ENCODE results near the gene PIK3R5.

The PIK3R5 gene

DNA sequence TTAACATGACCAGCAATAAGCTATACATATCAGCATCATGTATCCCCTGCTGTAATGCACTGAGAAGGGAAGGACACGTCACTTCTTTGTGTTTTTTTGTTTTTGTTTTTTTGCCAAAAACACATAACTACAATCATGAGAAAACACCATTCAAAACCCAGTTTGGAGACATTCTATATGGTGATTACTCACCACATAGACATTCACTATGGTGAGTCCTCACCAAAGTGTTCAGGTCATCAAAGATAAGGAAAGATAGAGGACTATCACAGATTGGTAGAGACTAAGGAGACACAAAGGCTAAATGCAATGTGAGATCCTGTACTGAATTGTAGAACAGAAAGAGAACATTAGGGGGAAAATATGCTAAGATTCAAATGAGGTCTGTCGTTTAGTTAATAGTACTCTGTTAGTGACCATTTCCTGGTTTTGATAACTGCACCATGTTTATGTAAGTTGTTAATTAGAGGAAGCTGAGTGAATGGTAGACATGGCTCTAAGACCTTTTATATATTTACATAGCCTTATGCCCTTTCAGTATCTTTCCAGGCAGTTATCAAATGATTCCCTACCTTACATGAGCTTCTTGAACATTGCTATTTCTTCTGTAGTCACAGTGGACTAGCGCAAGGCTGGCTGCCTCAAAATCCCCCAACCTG, 46.6 kb downstream of the PIK3R5 start:
- no peak for DNase-seq

DNA sequence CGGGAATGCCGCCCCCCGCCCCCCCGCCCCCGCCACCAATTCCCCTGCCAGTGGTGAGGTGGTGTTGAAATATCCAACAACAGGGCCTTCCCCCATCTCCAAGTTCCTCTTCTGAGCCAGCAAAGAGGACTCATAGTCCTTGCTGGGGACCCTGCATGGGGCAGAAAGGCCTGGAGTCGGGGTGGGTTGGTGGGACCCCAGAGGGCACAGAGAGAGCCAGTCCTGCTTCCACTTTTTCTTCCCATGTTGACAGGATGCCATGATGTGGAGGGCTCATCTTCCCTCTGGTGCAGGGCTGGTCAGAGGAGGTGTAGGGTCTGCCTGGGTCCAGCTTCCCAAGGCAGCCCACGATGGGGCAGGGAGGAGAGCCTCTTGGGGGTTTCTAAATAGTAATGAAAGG, 49.0 kb downstream of the PIK3R5 start:
- no peak for DNase-seq

DNA sequence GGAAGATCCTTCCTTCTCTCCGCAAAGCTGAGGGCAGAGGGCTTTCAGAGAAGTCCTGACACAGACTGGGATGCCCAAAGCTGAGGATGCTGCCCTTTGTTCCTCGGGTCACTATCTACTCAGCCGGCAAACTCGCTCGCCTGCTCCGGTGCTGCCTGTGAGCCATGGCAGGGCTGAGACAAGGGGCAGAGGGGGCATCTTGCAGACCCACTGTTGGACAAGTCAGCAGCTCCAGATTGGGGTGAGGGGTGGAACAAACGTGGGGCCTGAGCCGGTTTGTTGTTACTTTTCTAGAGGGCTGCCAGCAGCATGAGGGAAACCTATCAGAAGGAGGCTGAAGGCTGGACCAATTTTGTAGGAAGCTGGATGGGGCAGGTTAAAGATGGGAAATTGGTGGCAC, 51.0 kb downstream of the PIK3R5 start:
- DNase-seq, result no peak

DNA sequence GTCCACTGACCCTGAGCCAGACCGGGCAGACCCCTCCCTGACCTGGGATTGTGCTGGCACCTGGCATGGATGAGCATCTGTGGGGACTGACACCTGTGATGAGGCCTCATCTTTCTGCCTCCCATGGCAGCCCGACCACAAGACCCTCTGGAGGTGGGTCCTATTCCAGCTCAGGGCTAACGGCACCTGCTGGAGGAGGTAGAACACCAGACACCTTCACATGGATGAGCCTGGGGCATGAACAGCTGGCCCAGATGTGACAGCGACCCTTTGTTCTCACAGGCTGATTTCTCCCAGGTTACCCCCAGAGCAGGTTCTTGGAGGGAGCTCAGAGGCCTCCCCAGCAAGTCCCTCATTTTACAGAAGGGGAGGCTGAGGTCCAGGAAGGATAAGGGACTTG, 51.6 kb downstream of the PIK3R5 start:
- no peak for DNase-seq

DNA sequence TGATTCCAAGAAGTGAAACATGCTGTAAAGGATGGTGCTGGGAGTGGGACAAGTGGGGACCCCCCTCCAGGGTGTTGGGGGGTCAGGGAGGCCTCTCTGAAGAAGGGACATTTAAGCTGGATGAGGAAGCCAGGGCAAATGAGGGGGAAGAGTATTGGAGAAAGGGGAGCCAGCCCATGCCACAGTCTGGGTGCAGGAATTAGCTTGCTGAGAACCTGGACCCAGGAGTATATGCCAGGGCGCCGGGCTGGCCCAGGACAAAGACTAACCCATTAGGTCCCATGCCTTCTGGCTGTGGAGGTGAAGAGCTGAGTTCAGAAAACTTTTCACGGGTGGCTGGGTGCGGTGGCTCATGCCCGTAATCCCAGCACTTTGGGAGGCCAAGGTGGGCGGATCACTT, 52.4 kb downstream of the PIK3R5 start:
- no peak for DNase-seq

DNA sequence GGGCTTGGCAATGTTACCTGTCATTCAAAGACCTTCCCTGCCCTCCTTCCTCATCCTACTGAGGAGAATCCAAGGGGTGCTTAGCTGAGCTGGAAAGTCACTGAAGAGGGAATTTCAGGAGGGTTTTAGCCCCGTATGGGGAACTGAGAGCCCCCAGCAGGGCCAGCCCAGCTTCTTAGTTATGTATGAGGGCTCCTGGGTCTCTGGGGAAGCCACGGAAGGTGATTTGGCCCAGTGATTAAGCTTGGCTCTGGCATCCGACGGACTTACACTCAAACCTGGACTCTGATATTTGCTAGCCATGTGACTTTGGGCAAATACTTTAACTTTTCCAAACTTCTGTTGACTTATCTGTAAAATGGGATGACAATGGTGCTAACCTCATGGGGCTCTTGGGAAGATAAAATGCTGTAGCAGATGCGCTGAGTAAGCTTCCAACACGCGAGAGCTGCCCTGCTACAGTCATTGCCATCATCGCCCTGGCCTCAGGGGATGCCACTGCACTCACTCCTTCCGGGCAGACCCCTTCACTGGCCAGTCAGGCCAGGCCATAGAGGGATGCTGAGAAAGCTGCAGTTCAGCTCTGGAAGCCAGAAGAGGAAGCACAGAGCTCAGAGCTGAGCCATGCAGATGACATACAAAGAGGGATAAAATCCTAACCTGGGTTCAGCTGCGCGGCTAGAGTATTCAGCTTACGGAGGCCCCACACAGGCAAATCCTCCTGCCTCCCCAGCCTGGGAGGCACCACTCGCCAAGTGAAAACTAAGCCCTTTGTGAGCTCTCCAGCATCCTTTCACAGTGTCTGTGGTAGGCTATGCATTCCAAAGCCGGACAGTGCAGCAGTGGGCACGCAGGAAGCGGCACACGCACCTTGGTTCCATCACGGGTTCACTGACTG, 53.2 kb downstream of the PIK3R5 start:
- no peak for DNase-seq

DNA sequence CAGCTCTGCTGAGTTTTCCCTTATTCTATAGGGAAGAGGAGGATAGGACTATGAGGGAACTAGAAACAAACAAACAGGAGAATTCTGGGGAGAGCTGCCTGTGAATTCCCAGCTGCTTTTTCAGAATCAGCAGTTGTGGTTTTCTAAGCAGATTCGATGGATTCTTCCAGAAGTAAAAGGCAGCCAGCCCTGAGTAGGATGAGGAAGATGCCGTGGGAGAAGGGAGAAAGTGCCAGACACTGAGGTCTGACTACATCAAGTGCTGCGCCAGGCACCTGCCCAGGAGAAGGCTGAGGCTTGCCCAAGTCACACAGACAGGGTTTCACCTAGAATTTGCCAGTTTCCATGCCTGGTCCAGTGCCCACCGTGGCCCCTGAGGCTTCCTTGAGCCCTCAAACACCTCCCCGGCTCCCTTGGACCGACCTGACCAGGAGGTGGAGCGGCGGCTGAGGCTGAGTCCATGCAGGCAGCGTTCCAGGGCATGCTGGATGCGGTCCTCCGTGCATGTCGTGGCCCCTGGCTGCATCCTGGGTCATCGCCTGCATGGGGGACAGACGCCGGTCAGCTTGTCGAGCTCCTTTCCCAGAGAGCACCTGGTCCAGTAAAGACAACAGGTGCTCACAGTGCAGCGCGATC, 54.4 kb downstream of the PIK3R5 start:
- DNase-seq, result no peak

DNA sequence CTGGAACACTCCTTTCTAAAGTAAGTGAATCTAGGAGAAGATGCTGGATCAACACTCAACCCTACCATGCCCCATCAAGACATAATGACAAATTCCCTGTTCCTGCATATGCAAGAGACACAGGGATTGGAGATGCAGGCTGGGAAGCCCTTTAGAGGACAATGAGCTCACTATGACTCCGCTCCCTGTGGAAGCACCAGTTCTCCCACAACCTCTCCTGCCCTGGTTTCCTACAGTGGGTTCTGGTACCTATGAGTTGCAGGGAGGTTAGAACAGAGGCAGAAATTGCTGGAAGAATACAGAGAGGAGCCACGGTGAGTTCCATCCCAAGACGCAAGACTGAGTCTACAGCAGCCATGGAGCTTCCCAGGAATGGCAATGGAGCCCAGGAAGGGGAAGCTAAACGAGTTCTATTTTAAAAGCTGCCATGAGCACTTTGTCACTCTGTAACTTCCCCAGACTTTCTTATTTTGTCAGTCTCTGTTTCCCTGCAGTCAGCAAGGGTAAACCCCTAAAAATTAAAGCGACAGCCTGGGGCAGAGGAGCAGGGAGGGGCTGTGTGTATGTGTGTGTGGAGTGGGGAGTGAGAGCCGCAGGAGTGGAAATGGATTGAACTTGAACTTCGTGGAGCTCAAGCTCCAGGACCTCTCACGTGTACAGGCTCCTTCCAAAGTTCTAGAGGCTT, 55.8 kb downstream of the PIK3R5 start:
- DNase-seq, result no peak

DNA sequence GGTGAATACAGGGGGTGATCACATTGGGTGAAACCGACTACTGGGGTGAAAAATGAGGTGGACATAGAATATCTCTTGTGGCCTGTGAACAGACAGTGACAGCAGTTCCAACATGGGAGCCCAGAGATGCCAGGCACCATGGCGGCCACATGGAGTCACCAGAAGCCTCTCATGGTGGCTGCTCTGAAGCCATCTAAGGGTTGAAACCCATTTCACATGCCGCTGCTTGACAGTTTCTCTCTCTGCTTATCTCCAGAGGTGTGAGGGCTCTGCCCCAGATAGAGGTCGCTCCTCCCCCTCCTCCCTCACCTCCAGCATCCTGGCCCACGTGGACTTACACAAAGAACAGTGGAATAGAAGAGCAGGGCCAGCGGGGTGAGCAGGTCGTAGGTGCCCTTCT, 60.2 kb downstream of the PIK3R5 start:
- DNase-seq, result no peak

DNA sequence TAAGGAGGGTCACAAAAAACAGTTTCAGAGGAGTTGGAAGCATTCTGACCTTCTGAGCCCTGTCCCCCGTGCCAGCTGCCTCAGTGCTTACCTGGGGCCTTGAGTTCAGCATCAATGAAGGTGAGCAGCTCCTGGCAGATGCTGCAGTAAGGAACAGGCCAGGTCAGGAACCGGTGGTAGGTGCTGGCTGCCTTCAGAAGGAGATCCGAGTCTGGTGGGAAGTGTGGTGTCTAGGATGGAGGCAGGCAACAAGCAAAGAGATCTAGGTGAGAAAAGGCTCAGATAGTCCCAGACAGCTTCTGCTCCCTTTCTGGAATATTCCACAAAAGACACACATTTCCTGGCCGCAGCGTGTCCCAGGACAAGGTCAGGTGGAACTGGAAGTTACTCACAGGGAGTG, 60.8 kb downstream of the PIK3R5 start:
- DNase-seq, result no peak

DNA sequence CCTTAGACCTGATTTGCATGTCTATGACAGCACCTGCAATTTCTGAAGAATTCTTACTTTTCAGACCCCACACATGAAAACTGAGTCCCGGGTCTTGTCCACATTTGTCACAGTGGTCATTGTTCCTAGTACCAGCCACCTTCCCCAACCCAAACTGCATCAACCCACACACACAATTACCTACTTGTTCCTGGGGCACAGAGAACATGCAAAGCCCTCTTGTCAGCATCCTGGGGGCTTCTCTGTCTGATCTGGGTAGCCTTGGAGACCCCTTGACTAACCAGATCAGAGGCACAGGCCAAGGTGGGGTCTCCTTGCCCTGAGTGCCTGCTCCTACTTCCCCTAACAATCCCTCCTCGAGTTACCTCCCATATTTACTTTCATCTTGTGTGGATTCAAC, 61.3 kb downstream of the PIK3R5 start:
- no peak for DNase-seq

DNA sequence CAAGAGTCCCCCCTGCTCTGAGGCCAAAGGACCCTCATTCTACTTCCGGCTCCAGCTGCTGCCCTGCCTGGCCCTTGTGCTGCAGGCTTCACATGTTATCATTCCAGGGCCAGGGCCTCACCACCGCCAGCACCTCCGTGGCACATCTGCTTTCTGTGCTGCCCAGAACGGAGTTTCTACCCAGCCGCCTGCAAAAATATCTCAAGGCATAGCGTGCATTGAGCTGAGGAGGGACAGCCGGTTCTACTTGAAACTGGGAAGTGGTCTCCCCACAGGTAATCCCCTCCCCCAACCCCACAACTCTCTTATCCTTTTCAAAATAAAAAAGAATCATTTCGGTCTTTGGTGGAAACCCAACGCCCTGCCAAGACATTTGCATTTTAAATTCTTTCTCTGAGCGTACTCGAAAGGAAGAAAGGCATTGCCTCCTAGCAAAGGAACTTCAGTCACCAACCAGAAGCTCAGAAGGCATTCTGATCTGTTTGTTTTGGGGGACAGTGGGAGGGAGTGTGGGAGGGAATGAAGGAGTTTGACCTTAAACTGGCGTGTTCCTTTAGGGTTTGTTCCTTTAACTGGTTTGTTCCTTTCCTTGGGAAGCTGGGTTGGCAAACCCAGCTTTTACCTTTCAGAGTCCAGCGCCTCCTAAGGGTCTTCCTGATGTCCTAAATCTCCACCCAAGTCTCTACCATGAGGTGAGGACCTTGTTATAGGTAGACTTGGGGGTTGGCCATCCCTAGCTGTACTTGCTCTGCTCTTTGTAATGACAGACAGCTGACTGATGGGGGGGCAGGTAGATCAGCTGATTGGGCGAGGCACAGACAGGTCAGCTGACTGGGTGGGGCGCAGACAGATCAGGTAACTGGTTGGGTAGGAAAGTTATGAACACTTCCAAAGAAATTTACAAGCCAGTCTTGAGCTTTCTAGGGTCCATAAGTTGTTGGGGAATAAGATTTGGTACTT, 64.6 kb downstream of the PIK3R5 start:
- DNase-seq, result no peak

DNA sequence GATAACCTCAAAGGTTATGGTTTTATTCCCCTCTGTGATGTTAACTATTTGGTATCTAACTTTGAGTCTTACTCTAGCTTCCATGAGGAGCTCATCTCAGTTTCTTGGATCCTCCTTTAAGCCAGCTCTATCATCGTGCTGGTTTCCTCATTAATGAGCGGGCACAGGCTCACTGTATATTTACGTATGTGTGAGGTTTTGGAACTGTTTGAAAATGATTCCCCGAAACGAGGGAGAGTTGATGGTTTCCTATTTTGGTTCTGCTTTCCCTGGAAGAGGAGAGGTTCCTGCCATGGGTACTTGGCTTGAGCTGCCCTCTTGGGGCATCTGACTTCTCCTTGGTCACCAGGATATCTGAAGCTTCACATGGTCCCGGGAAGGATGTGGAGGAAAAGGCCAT, 65.3 kb downstream of the PIK3R5 start:
- DNase-seq, result no peak

DNA sequence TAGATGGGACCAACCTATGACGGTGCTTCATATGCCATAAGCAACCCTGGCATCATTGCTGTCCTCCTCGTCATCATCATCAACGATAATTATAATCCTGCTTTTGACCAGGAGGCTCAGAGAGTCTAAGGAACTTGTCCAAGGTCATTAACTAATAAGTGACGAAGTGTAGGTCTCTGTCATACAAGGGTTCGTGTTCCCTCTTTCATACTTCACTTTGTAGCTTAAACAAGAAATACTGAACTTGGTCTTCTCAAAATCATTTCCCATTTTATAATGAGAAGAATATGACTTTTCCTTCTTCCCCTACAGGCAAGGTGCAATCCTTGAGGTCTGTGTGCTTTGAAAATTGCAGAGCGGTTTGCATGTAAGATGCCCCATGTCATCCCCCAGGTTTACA, 66.9 kb downstream of the PIK3R5 start:
- DNase-seq, result no peak

DNA sequence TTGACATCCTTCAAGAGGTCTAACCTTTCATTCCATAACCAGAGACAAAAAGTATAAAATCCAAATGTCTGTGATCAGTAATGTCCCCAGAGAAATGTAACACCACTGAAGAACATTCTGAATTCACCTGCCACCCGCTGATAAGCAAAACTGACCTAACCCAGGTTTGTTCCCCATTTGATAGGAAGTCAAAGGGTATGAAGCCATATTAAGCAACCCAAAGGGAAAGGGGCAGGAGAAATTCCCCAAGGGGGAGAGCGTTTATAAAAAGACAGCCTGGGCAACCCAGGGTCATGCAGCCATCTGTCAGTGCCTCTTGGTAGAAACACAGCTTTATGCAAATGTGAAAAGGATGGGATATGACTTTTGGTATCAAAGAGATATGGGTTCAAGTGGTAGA, 67.4 kb downstream of the PIK3R5 start:
- DNase-seq, result no peak

DNA sequence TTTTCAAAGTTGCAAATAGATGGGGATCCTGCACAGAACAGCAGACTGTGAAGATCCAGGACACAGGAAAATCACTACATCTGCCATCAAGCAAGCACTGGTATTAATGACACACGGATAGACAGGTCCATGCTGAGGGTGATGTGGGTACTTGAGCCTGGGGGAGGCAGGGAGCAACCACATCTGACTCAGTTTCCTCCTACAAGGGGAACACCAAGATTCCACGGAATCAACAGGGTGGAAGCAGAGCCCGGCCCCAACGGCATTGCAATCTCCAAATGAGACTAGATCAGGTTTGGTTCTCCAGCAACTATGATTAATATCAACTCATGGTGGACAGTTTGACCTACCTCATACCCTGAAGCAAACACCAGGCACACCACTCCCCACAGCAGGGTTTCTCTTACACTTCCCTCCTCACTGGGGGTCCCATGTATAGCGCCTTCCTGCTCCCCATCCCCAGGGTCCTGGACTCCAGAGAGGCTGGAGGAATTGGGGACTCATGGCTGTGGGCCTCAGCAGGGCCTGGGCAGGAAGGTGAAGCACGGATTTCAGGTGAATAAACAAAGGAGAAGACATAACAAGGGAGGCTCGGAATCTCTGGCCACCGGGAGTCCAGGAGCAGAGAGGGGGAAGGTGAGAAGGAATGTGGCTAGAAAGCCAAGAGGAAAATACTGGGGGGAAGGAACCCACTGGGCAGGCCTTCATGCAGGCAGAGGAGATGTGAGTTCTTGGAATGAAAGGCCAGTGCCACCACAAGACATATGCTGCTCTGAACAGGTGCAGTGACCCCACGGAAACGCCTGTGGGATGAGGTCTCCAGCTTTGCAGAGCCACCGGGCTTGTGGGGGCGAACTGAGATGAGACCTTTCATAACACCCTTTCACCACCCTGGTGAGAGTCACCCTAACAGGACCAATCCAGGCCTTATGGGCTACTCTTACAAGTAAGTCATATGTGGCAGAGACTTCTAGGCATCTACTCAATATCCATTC, 68.6 kb downstream of the PIK3R5 start:
- no peak for DNase-seq

DNA sequence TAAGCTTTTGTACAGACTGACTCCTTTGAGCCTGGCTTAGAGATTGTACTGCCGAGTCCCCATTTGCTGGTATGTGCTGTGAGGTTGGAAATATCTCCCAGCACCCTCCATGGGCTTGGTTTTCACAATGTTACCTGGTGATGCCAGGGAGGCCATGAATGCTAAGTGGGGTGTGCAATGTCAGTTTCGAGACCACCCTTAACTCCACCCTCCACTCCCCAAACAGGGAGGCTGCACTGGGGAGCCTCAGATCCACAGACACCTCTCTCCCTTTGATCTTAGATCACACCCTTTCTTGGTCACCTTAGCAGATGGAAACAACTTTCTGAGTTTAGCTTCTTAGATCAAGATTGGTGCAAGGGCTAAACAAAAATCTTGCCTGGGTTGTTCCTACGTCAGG, 69.4 kb downstream of the PIK3R5 start:
- no peak for DNase-seq

DNA sequence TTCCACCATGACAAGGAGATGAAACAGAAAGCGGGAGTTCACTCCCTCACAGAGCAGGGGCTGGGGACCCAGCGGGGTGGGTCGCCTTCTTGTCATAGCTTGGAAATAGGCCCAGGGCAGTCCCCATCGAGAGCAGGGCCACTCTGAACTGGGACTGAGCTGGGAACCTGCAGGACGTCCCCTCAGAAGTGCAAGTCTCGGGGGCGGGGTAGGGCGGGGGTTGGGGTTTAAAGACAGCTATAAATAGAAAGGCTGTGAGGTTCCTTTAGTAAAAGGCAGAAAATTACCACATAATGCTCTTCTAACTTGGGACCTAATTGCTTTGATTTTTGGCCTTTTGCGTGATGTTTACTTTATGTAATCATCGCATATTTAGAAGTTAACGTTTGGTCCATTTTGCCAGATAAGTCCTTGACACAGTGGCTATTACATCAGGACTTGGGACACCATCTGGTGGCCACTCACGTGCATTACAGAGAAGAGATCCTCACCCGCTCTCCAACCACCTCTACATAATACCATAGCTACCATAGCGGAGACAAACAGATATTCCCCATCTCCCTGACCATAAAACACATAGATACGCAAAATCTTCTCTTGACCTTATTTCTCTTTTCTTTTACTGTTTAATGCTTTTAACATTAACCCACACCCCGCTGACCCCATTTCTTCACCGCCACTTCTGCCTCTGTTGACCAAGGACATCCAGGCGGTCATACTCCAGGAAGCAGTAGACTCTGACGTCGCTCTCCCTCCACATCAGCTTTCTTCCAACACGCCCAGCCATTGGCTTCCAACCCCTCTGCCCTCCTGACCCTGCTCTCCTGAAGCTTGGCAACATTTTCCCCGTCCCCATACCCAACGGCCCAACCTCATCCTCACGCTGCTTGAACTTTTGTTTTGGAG, 70.6 kb downstream of the PIK3R5 start:
- peak in 1 of 4 experiments; percentile 9 for DNase-seq

DNA sequence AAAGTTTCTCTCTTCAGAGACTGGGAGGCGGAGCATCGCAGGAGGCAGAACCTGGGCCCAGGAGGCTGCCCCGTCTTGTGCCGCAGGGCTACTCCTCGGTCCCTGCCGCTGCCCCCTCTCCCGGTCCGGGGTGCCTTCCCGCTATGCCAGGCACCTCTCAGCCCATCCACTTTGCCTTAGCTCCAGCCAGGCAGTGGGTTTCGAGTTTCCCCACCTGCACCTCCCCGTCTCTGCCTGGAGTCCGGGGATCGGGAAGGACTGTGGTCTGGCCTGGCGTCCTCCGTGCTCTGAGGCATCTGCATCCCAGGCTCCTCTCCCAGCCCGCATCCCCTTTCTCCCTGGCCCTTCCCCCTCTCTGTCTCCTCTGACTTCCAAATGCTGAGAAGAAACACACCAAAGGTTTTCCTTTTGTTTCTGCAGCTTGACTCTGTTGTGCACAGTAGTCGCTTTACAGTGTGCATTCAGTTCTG, 71.3 kb downstream of the PIK3R5 start:
- DNase-seq, result no peak
